CD14-positive monocyte (primary cell): Measurements from ENCODE around the gene NLRC5. TPM values are rescaled to one million over a fixed set of nuclear protein-coding genes. Genes with fewer than 3 reads are reported as not detected.
"Not testable (repeated sequence)": the region's sequence is repeated elsewhere in the genome, so short reads cannot be mapped to it uniquely, and the experiment has no call there.

ENCODE experiments used
- DNase-seq, 3 donors: peaks; one replicate each; pipeline ENCODE4 v3.0.0-alpha.2; 2011 to 2022
- H2AFZ ChIP-seq: 2 replicates; pipeline ENCODE4 v1.6.0; 2012; ENCODE audit warnings: mild to moderate bottlenecking, low read depth, low read length, inconsistent platforms; ENCODE audit not compliant: insufficient read depth, poor library complexity, severe bottlenecking
- H3K27ac ChIP-seq, 2 donors: 1 replicate in 1 of 2; 2 replicates in 1 of 2; pipeline ENCODE4 v1.5.1; 2012 to 2013; ENCODE audit warnings: low read length in 2 of 2, control low read depth in 1 of 2, inconsistent platforms in 1 of 2, low read depth in 1 of 2, mild to moderate bottlenecking in 1 of 2
- H3K27me3 ChIP-seq, 2 donors: one replicate each; pipeline versions ENCODE4 v1.6.0 to v1.6.1; 2011 to 2013; ENCODE audit warnings: low read length in 2 of 2; ENCODE audit not compliant: control insufficient read depth in 2 of 2, insufficient read depth in 2 of 2
- H3K36me3 ChIP-seq, 2 donors: replicated peaks in 1 of 2; 1 replicate in 1 of 2; 2 replicates in 1 of 2; pipeline versions ENCODE4 v1.5.1 to v1.6.1; 2012 to 2013; ENCODE audit warnings: low read length in 2 of 2, control low read depth in 1 of 2, inconsistent platforms in 1 of 2, mild to moderate bottlenecking in 1 of 2; ENCODE audit not compliant: insufficient read depth in 2 of 2, control insufficient read depth in 1 of 2
- H3K4me1 ChIP-seq, 2 donors: 1 replicate in 1 of 2; 2 replicates in 1 of 2; pipeline versions ENCODE4 v1.5.1 to v1.6.1; 2012 to 2013; ENCODE audit warnings: low read length in 2 of 2, control low read depth in 1 of 2, inconsistent platforms in 1 of 2, mild to moderate bottlenecking in 1 of 2, moderate library complexity in 1 of 2; ENCODE audit not compliant: insufficient read depth in 2 of 2, control insufficient read depth in 1 of 2
- H3K4me2 ChIP-seq: replicated peaks from 2 replicates; pipeline ENCODE3; 2012; ENCODE audit warnings: low read length, moderate library complexity, mild to moderate bottlenecking; ENCODE audit not compliant: poor library complexity, severe bottlenecking; ENCODE audit errors: extremely low read depth
- H3K4me3 ChIP-seq, 3 experiments: fragments of 200-600 bp in 1 of 3; sonication (generic) in 1 of 3; replicated peaks in 1 of 3; 1 replicate in 2 of 3; 2 replicates in 1 of 3; pipeline ENCODE4 v1.5.1; 2011 to 2013; ENCODE audit warnings: low read length in 3 of 3, mild to moderate bottlenecking in 3 of 3, control low read depth in 2 of 3, low read depth in 2 of 3, inconsistent platforms in 1 of 3, moderate library complexity in 1 of 3
- H3K79me2 ChIP-seq: 2 replicates; pipeline ENCODE4 v1.6.0; 2012; ENCODE audit warnings: mild to moderate bottlenecking, control low read depth, inconsistent platforms, low read length, moderate library complexity; ENCODE audit not compliant: insufficient read depth
- H3K9ac ChIP-seq: 2 replicates; pipeline ENCODE4 v1.6.0; 2017; ENCODE audit warnings: low read length, mild to moderate bottlenecking; ENCODE audit not compliant: insufficient read depth, poor library complexity, severe bottlenecking
- H3K9me3 ChIP-seq, 2 donors: replicated peaks in 1 of 2; 1 replicate in 1 of 2; 2 replicates in 1 of 2; pipeline versions ENCODE4 v1.5.1 to v1.6.1; 2012 to 2013; ENCODE audit warnings: low read length in 2 of 2, control low read depth in 1 of 2; ENCODE audit not compliant: control insufficient read depth in 1 of 2, insufficient read depth in 1 of 2
- H4K20me1 ChIP-seq: 2 replicates; pipeline ENCODE4 v1.6.0; 2012; ENCODE audit warnings: mild to moderate bottlenecking, low read length, control low read depth, moderate library complexity; ENCODE audit not compliant: insufficient read depth
- H3K27ac Mint-ChIP-seq, 7 donors: one replicate each; pipeline ENCODE4 v1.8.0; 2020; ENCODE audit warnings: mild to moderate bottlenecking in 7 of 7, mixed read lengths in 7 of 7, moderate library complexity in 6 of 7, inconsistent platforms in 2 of 7
- H3K27me3 Mint-ChIP-seq, 3 donors: one replicate each; pipeline ENCODE4 v1.8.0; 2021 to 2022; ENCODE audit warnings: low read depth in 3 of 3, mild to moderate bottlenecking in 3 of 3, mixed read lengths in 3 of 3, moderate library complexity in 3 of 3, inconsistent platforms in 1 of 3
- H3K36me3 Mint-ChIP-seq, 2 donors: one replicate each; pipeline ENCODE4 v1.8.0; 2020; ENCODE audit warnings: mixed read lengths in 2 of 2, inconsistent platforms in 1 of 2, mild to moderate bottlenecking in 1 of 2
- H3K4me1 Mint-ChIP-seq: one replicate; pipeline ENCODE4 v1.8.0; 2020; ENCODE audit warnings: mild to moderate bottlenecking, mixed read lengths
- H3K4me3 Mint-ChIP-seq, 2 donors: one replicate each; pipeline ENCODE4 v1.8.0; 2020; ENCODE audit warnings: mild to moderate bottlenecking in 2 of 2, mixed read lengths in 2 of 2, moderate library complexity in 1 of 2
- H3K9me3 Mint-ChIP-seq, 7 donors: one replicate each; pipeline ENCODE4 v1.8.0; 2020 to 2022; ENCODE audit warnings: mixed read lengths in 7 of 7, mild to moderate bottlenecking in 6 of 7, moderate library complexity in 6 of 7, inconsistent platforms in 2 of 7
- WGBS: methylation state at CpG from one replicate; pipeline ENCODE4 v1.1.5; 2013; ENCODE audit warnings: missing lambda C conversion rate; ENCODE audit not compliant: insufficient coverage; 5-methylcytosine and 5-hydroxymethylcytosine counted together
- intact Hi-C, 2 donors: fragments of 100-400 bp; cut with micrococcal nuclease; formaldehyde crosslinking; loops; one replicate each; pipeline versions ENCODE4 v1.15.0 to v1.15.1; 2023
- polyA plus RNA-seq, 3 donors: library from polyadenylated mRNA; depleted of rRNA in 1 of 3; unstranded in 2 of 3; stranded (reverse) in 1 of 3; fragments of 300-500 nt in 2 of 3; fragments of >200 nt in 1 of 3; fragmentation: Illumina TruSeq in 2 of 3; gene quantifications; 1 replicate in 2 of 3; 2 replicates in 1 of 3; pipeline ENCODE4 v1.2.3, GENCODE V29; 2012 to 2021
- TF ChIP-seq, protein P1 (sequence below): fragments of 200-600 bp; IDR thresholded peaks from one replicate; pipeline ENCODE4 v1.8.0; 2022; ENCODE audit warnings: antibody characterized with exemption, mild to moderate bottlenecking

NLRC5 gene
- polyA plus RNA-seq, 3 donors, result 10.3 to 171 (median 21.6) TPM

DNA sequence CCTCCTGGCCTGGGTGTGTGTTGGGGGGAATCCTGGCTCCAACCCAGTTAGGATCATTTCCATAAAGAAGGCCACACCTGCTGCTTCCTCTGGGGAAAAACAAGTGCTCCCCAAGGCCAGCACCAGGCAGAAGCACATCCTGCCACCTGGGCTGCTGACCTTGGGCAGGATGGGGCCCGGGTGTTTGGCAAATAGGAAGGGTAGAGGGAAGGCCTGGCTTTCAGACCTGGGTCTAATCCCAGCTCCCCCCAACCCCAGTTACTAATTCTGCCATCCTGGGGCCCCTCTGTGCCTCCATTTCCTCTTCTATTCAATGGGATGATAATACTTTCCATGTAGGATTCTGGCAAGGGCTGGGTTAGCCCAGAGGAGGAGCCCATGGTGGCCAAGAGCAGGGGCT, 3.0 kb upstream of the NLRC5 start:
- no peak overlapping the region for H3K4me3 Mint-ChIP-seq
- TF ChIP-seq, protein P1, sequence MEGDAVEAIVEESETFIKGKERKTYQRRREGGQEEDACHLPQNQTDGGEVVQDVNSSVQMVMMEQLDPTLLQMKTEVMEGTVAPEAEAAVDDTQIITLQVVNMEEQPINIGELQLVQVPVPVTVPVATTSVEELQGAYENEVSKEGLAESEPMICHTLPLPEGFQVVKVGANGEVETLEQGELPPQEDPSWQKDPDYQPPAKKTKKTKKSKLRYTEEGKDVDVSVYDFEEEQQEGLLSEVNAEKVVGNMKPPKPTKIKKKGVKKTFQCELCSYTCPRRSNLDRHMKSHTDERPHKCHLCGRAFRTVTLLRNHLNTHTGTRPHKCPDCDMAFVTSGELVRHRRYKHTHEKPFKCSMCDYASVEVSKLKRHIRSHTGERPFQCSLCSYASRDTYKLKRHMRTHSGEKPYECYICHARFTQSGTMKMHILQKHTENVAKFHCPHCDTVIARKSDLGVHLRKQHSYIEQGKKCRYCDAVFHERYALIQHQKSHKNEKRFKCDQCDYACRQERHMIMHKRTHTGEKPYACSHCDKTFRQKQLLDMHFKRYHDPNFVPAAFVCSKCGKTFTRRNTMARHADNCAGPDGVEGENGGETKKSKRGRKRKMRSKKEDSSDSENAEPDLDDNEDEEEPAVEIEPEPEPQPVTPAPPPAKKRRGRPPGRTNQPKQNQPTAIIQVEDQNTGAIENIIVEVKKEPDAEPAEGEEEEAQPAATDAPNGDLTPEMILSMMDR, result no peak
- H3K36me3 ChIP-seq, result peaks cover 6 to 24% of the 10 kb centered on the region in 2 donors

DNA sequence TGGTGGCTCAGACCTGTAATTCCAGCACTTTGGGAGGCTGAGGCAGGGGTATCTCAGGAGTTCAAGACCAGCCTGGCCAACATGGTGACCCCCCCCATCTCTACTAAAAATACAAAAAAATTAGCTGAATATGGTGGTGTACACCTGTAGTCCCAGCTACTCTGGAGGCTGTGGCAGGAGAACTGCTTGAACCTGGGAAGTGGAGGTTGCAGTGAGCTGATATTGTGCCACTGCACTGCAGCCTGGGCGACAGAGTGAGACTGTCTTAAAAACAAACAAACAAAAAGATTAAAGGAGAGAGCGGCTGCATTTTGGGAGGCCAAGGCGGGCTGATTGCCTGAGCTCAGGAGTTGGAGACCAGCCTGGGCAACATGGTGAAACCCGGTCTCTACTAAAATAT, 2.4 kb upstream of the NLRC5 start:
- Mint-ChIP-seq H3K27ac (peak overlapping the region in 3 of 7 donors; percentile 27 to 55 (median 41)), H3K36me3 (peaks cover 34 to 40% of the 10 kb centered on the region in 2 donors), H3K4me3 (peak overlapping the region in 1 of 2 donors; percentile 31), H3K4me1 (peaks cover 79% of the 10 kb centered on the region)
- 96% methylated on average over 4 of the region's 4 CpGs for WGBS
- H3K27me3 Mint-ChIP-seq, H3K4me2 ChIP-seq, H3K4me3 ChIP-seq, H3K9ac ChIP-seq, H3K9me3 ChIP-seq, H2AFZ ChIP-seq, intact Hi-C loops, H3K27ac ChIP-seq, H3K9me3 Mint-ChIP-seq, H3K27me3 ChIP-seq, DNase-seq: not testable (repeated sequence)
- peaks cover 60 to 68% of the 10 kb centered on the region in 2 donors for H3K4me1 ChIP-seq
- peaks cover 56% of the 10 kb centered on the region for H3K79me2 ChIP-seq
- peaks cover 6 to 19% of the 10 kb centered on the region in 2 donors for H3K36me3 ChIP-seq
- H4K20me1 ChIP-seq, result peaks cover 19% of the 10 kb centered on the region

More for the DNA sequence above, 3.0 kb upstream of the NLRC5 start:
- Histone ChIP-seq H3K4me2 (peak overlapping the region; percentile 22), H4K20me1 (peaks cover 14% of the 10 kb centered on the region), H3K27ac (peak overlapping the region; percentile 24 to 72), H2AFZ (no peak overlapping the region), H3K79me2 (peaks cover 51% of the 10 kb centered on the region), H3K9ac (peak overlapping the region; percentile 22), H3K9me3 (no peaks in the 10 kb centered on the region), H3K4me1 (peaks cover 56 to 62% of the 10 kb centered on the region in 2 donors), H3K27me3 (no peaks in the 10 kb centered on the region), H3K4me3 (no peak overlapping the region)
- Mint-ChIP-seq H3K9me3 (no peaks in the 10 kb centered on the region), H3K27ac (peak overlapping the region in 6 of 7 donors; percentile 36 to 75 (median 42)), H3K27me3 (peaks cover 0 to 4% (median 2%) of the 10 kb centered on the region in 3 donors), H3K36me3 (peaks cover 36 to 44% of the 10 kb centered on the region in 2 donors), H3K4me1 (peaks cover 78% of the 10 kb centered on the region)
- DNase-seq, result no peak
- no CpG with 5 or more reads among the region's 1 CpG for WGBS
- intact Hi-C loops, result no loop called here
